Gastrocnemius medialis (tissue), 4 donors: ENCODE data around the gene CIPC.

Experiments used
- CTCF ChIP-seq, 5 experiments: fragments of 450-650 bp in 3 of 5; fragments of 200-600 bp in 2 of 5; sonication (generic) in 2 of 5; IDR thresholded peaks in 4 of 5; conservative IDR thresholded peaks in 1 of 5; 1 replicate in 4 of 5; 2 replicates in 1 of 5; pipeline ENCODE4 v1.5.1; 2016 to 2019; ENCODE audit warnings: antibody characterized with exemption in 5 of 5, mild to moderate bottlenecking in 3 of 5, moderate library complexity in 3 of 5
- POLR2A ChIP-seq, 2 donors: fragments of 450-650 bp; IDR thresholded peaks; one replicate each; pipeline ENCODE4 v1.6.1; 2017; ENCODE audit warnings: antibody characterized with exemption in 2 of 2, mild to moderate bottlenecking in 2 of 2, moderate library complexity in 2 of 2

GRCh38 chr14:77069551-77069950, 28.5 kb upstream of the CIPC start:
- TF ChIP-seq CTCF (IDR thresholded peaks at IDR 0.05 in 4 of 5, conservative IDR thresholded peaks at IDR 0.05 in 1 of 5): no peak
- TF ChIP-seq POLR2A (IDR thresholded peaks at IDR 0.05): no peak
